HEK293 (cell line): ENCODE data around the gene HS6ST3.

Source experiments
- CTCF ChIA-PET: fragments of 350-600 bp; formaldehyde crosslinking; extraction: SDS; loops from one replicate; lab custom pipeline; 2021; ENCODE audit warnings: antibody characterized with exemption; lab: Yijun Ruan, JAX
- POLR2A ChIA-PET: fragments of 300-600 bp; formaldehyde crosslinking; extraction: SDS; loops from one replicate; lab custom pipeline; 2020; ENCODE audit warnings: antibody characterized with exemption, inconsistent platforms; lab: Yijun Ruan, JAX
- H3K27ac ChIP-seq: fragments of 200-500 bp; sonication (Bioruptor generic); 2 replicates; pipeline ENCODE4 v1.5.1; 2014; ENCODE audit warnings: low read depth, low read length, control low read depth, inconsistent platforms; ENCODE audit errors: extremely low read depth
- H3K36me3 ChIP-seq, 2 experiments: fragments of 200-500 bp in 1 of 2; sonication (Bioruptor generic) in 1 of 2; 1 replicate in 1 of 2; 2 replicates in 1 of 2; pipeline ENCODE4 v1.5.1; 2014 to 2017; ENCODE audit warnings: inconsistent platforms in 2 of 2, low read length in 2 of 2; ENCODE audit not compliant: control insufficient read depth in 2 of 2, insufficient read depth in 1 of 2
- H3K4me1 ChIP-seq: fragments of 200-500 bp; sonication (Bioruptor generic); 2 replicates; pipeline ENCODE4 v1.5.1; 2014; ENCODE audit warnings: mild to moderate bottlenecking, low read length, inconsistent platforms; ENCODE audit not compliant: control insufficient read depth, insufficient read depth
- H3K4me3 ChIP-seq: 2 replicates; pipeline ENCODE4 v1.5.1; 2011; ENCODE audit warnings: low read depth, mild to moderate bottlenecking, control low read depth, low read length, moderate library complexity
- H3K9me3 ChIP-seq: fragments of 200-500 bp; sonication (Bioruptor generic); 2 replicates; pipeline ENCODE4 v1.5.1; 2014; ENCODE audit warnings: low read depth, low read length, inconsistent platforms; ENCODE audit not compliant: control insufficient read depth, insufficient read depth
- HOXA7 ChIP-seq: sonication (generic); formaldehyde crosslinking; IDR thresholded peaks from 2 replicates; pipeline ENCODE4 v1.8.1; 2022; ENCODE audit warnings: missing genetic modification reagents, borderline replicate concordance
- INSM2 ChIP-seq: fragments of 450-650 bp; formaldehyde crosslinking; IDR thresholded peaks from 2 replicates; pipeline ENCODE4 v1.5.1; 2016; ENCODE audit warnings: missing biosample characterization, missing genetic modification characterization
- KLF9 ChIP-seq: fragments of 450-650 bp; formaldehyde crosslinking; IDR thresholded peaks from 2 replicates; pipeline ENCODE4 v1.5.1; 2016; ENCODE audit warnings: missing biosample characterization, missing genetic modification characterization, low read depth
- MYNN ChIP-seq: fragments of 450-650 bp; formaldehyde crosslinking; IDR thresholded peaks from 2 replicates; pipeline ENCODE4 v1.5.1; 2016; ENCODE audit warnings: missing biosample characterization, missing genetic modification characterization, borderline replicate concordance
- MZF1 ChIP-seq: fragments of 450-650 bp; formaldehyde crosslinking; IDR thresholded peaks from 2 replicates; pipeline ENCODE4 v1.5.1; 2017; ENCODE audit warnings: missing biosample characterization, missing genetic modification characterization, borderline replicate concordance
- PRDM6 ChIP-seq: fragments of 450-650 bp; formaldehyde crosslinking; IDR thresholded peaks from 2 replicates; pipeline ENCODE4 v1.5.1; 2017; ENCODE audit warnings: missing biosample characterization, missing genetic modification characterization
- REPIN1 ChIP-seq: fragments of 450-650 bp; formaldehyde crosslinking; IDR thresholded peaks from 2 replicates; pipeline ENCODE4 v1.5.1; 2017; ENCODE audit warnings: missing biosample characterization, missing genetic modification characterization, low read depth
- SCRT1 ChIP-seq: fragments of 450-650 bp; formaldehyde crosslinking; IDR thresholded peaks from 2 replicates; pipeline ENCODE4 v1.5.1; 2016; ENCODE audit warnings: missing biosample characterization, missing genetic modification characterization, borderline replicate concordance
- TRIM28 ChIP-seq: IDR thresholded peaks from 2 replicates; pipeline ENCODE4 v1.6.1; 2011; ENCODE audit warnings: low read length, control low read depth, borderline replicate concordance
- TSHZ1 ChIP-seq: fragments of 450-650 bp; formaldehyde crosslinking; IDR thresholded peaks from 2 replicates; pipeline ENCODE4 v1.5.1; 2016; ENCODE audit warnings: missing biosample characterization, missing genetic modification characterization, borderline replicate concordance
- ZIC2 ChIP-seq: fragments of 450-650 bp; formaldehyde crosslinking; IDR thresholded peaks from 2 replicates; pipeline ENCODE4 v1.5.1; 2016; ENCODE audit warnings: missing biosample characterization, missing genetic modification characterization
- ZNF211 ChIP-seq: fragments of 450-650 bp; formaldehyde crosslinking; IDR thresholded peaks from 2 replicates; pipeline ENCODE4 v1.5.1; 2016; ENCODE audit warnings: low read depth, missing biosample characterization, missing genetic modification characterization
- ZNF362 ChIP-seq: fragments of 450-650 bp; formaldehyde crosslinking; IDR thresholded peaks from 2 replicates; pipeline ENCODE4 v1.5.1; 2016; ENCODE audit warnings: missing biosample characterization, missing genetic modification characterization
- ZNF596 ChIP-seq: fragments of 450-650 bp; IDR thresholded peaks from 2 replicates; pipeline ENCODE4 v1.5.0; 2018; ENCODE audit warnings: missing biosample characterization, mild to moderate bottlenecking, missing genetic modification characterization, moderate library complexity
- ZNF660 ChIP-seq: fragments of 450-650 bp; IDR thresholded peaks from 2 replicates; pipeline ENCODE4 v1.5.1; 2018; ENCODE audit warnings: missing biosample characterization, mild to moderate bottlenecking, missing genetic modification characterization
- ZNF785 ChIP-seq: fragments of 450-650 bp; formaldehyde crosslinking; IDR thresholded peaks from 2 replicates; pipeline ENCODE4 v1.5.1; 2016; ENCODE audit warnings: missing biosample characterization, missing genetic modification characterization
- ZSCAN18 ChIP-seq: fragments of 450-650 bp; formaldehyde crosslinking; IDR thresholded peaks from 2 replicates; pipeline ENCODE4 v1.5.1; 2016; ENCODE audit warnings: missing biosample characterization, missing genetic modification characterization

HS6ST3 gene

GRCh38 chr13:96850538-96851145, 760.7 kb downstream of the HS6ST3 start:
- H3K4me3 ChIP-seq = no peak overlapping the region
- no peak for TF ChIP-seq ZNF211 (tag by site-specific recombination)
- TF ChIP-seq, all 188 proteins: peak for 0
- H3K9me3 ChIP-seq = no peaks in the 10 kb centered on the region
- H3K4me1 ChIP-seq = peaks cover 3% of the 10 kb centered on the region; the same call in 1 of the 2 replicates
- H3K27ac ChIP-seq = no peak overlapping the region
- ChIA-PET POLR2A (no interaction called here), CTCF (no interaction called here)
- H3K36me3 ChIP-seq = no peaks in the 10 kb centered on the region

- ChIA-PET POLR2A (no interaction called here), CTCF (no interaction called here)
- no peaks in the 10 kb centered on the region for H3K36me3 ChIP-seq
- H3K9me3 ChIP-seq = no peaks in the 10 kb centered on the region
- H3K4me1 ChIP-seq = peaks cover 3% of the 10 kb centered on the region; the same call in 1 of the 2 replicates
- no peak overlapping the region for H3K4me3 ChIP-seq
- H3K27ac ChIP-seq = no peak overlapping the region
- TF ChIP-seq ZSCAN18 (tag by site-specific recombination) (no peak), ZNF362 (no peak), ZNF660 (tag by site-specific recombination) (no peak), MYNN (tag by site-specific recombination) (no peak), REPIN1 (no peak)
- TF ChIP-seq, all 188 proteins: peak for 0
These were observed 762.0 kb downstream of the HS6ST3 start for GRCh38 chr13:96851856-96852445.

- no peak overlapping the region for H3K27ac ChIP-seq
- H3K9me3 ChIP-seq = no peaks in the 10 kb centered on the region
- no peaks in the 10 kb centered on the region for H3K4me1 ChIP-seq
- CTCF ChIA-PET = no interaction called here
- no peaks in the 10 kb centered on the region for H3K36me3 ChIP-seq
- POLR2A ChIA-PET = no interaction called here
- no peak overlapping the region for H3K4me3 ChIP-seq
- TF ChIP-seq ZNF785 (tag by site-specific recombination) (no peak), SCRT1 (tag by site-specific recombination) (no peak), ZNF596 (tag by site-specific recombination) (no peak), MYNN (tag by site-specific recombination) (no peak), MZF1 (tag by site-specific recombination) (no peak), ZSCAN18 (tag by site-specific recombination) (no peak), TRIM28 (no peak), PRDM6 (no peak), KLF9 (no peak), TSHZ1 (tag by site-specific recombination) (no peak), HOXA7 (CRISPR knock-in tag) (no peak), ZIC2 (tag by site-specific recombination) (no peak), INSM2 (tag by site-specific recombination) (no peak)
These were observed 768.4 kb downstream of the HS6ST3 start for GRCh38 chr13:96858133-96858826.
